GM12878 (cell line): ENCODE data around the gene PLD5. TPM values are rescaled to one million over a fixed set of nuclear protein-coding genes. Genes with fewer than 3 reads are reported as not detected.

ENCODE experiments used
- ATAC-seq: fragments of 200-7000 bp; cut with Tn5 transposase; 3 replicates; pipeline ENCODE4 v1.9.1; 2020; ENCODE audit warnings: mild to moderate bottlenecking, moderate library complexity
- BruUV-seq: library from RNA; stranded (reverse); fragments of 400-500 nt; replicated peaks from 2 replicates; lab custom pipeline; 2021; lab: Mats Ljungman, UMichigan
- CTCF ChIA-PET: fragments of 300-600 bp; sonication (Branson Sonifier 250); formaldehyde crosslinking; extraction: SDS; loops from one replicate; lab custom pipeline; 2021; ENCODE audit warnings: inconsistent platforms; lab: Yijun Ruan, JAX
- POLR2A ChIA-PET: fragments of 350-600 bp; formaldehyde crosslinking; extraction: SDS; loops from one replicate; lab custom pipeline; 2021; ENCODE audit warnings: inconsistent platforms; lab: Charles Lee
- RAD21 ChIA-PET: fragments of 300-600 bp; sonication (Branson Sonifier 250); formaldehyde crosslinking; loops from one replicate; lab custom pipeline; 2023; ENCODE audit warnings: antibody characterized with exemption; ENCODE audit not compliant: unreplicated experiment; lab: Charles Lee
- SMC1A ChIA-PET: fragments of 300-600 bp; sonication (Branson Sonifier 250); formaldehyde crosslinking; loops from one replicate; lab custom pipeline; 2023; ENCODE audit not compliant: unreplicated experiment, uncharacterized antibody; lab: Charles Lee
- DNase-seq: peaks from one replicate; pipeline ENCODE4 v3.0.0-alpha.2; 2011; ENCODE audit warnings: low read depth, low spot score
- FAIRE-seq: peaks from 3 replicates; lab custom pipeline; 2011; peaks lifted over from hg19 to GRCh38; lab: Jason Lieb, UNC
- H2AFZ ChIP-seq: 2 replicates; pipeline ENCODE4 v1.6.0; 2011; ENCODE audit warnings: low read depth, low read length, control low read depth; ENCODE audit not compliant: control insufficient read depth
- H3K27ac ChIP-seq: 2 replicates; pipeline ENCODE4 v1.5.1; 2011; ENCODE audit warnings: control low read depth; ENCODE audit not compliant: control insufficient read depth, insufficient read depth
- H3K27me3 ChIP-seq, 2 experiments: replicated peaks in 1 of 2; 2 replicates each; pipeline versions ENCODE4 v1.6.0 to v1.6.1; 2011; ENCODE audit warnings: low read length in 1 of 2; ENCODE audit not compliant: control insufficient read depth in 2 of 2, insufficient read depth in 2 of 2
- H3K36me3 ChIP-seq, 2 experiments: 2 replicates each; pipeline ENCODE4 v1.5.1; 2011; ENCODE audit warnings: low read length in 1 of 2; ENCODE audit not compliant: control insufficient read depth in 2 of 2, insufficient read depth in 2 of 2
- H3K4me1 ChIP-seq: 2 replicates; pipeline ENCODE4 v1.6.1; 2011; ENCODE audit warnings: mild to moderate bottlenecking, low read length, moderate library complexity, mixed read lengths; ENCODE audit not compliant: control insufficient read depth, insufficient read depth
- H3K4me2 ChIP-seq: 2 replicates; pipeline ENCODE4 v1.6.0; 2011; ENCODE audit warnings: control low read depth; ENCODE audit not compliant: control insufficient read depth, insufficient read depth
- H3K4me3 ChIP-seq: fragments of 200-600 bp; sonication (generic); 2 replicates; pipeline ENCODE4 v1.5.1; 2016
- H3K79me2 ChIP-seq: 2 replicates; pipeline ENCODE4 v1.6.0; 2011; ENCODE audit warnings: low read length; ENCODE audit not compliant: control insufficient read depth, insufficient read depth
- H3K9ac ChIP-seq: 2 replicates; pipeline ENCODE4 v1.8.0; 2011; ENCODE audit warnings: low read length, control low read depth, mixed read lengths; ENCODE audit not compliant: control insufficient read depth, insufficient read depth
- H3K9me3 ChIP-seq: replicated peaks from 3 replicates; pipeline ENCODE4 v1.5.1; 2011; ENCODE audit warnings: mild to moderate bottlenecking, low read length; ENCODE audit not compliant: control insufficient read depth, insufficient read depth
- H4K20me1 ChIP-seq: 2 replicates; pipeline ENCODE4 v1.6.0; 2011; ENCODE audit not compliant: control insufficient read depth, insufficient read depth
- CEBPB ChIP-seq, 2 experiments: fragments of 150-350 bp in 1 of 2; IDR thresholded peaks; 2 replicates each; pipeline ENCODE4 v1.6.1; 2012 to 2014; ENCODE audit warnings: low read depth in 2 of 2, low read length in 2 of 2, borderline replicate concordance in 1 of 2, inconsistent platforms in 1 of 2
- CHD2 ChIP-seq: IDR thresholded peaks from 2 replicates; pipeline ENCODE4 v1.6.1; 2011; ENCODE audit warnings: low read depth, low read length, improper control_type of control experiment, borderline replicate concordance
- CREB1 ChIP-seq: IDR thresholded peaks from 2 replicates; pipeline ENCODE4 v1.6.1; 2012; ENCODE audit warnings: low read depth, mild to moderate bottlenecking, inconsistent platforms
- EED ChIP-seq: sonication (generic); IDR thresholded peaks from 2 replicates; pipeline ENCODE4 v1.6.1; 2016; ENCODE audit warnings: antibody characterized with exemption, low read depth
- ELK1 ChIP-seq: IDR thresholded peaks from 2 replicates; pipeline ENCODE4 v1.6.1; 2012; ENCODE audit warnings: low read depth, low read length, improper control_type of control experiment
- HDAC6 ChIP-seq: fragments of 200-600 bp; sonication (generic); IDR thresholded peaks from one replicate; pipeline ENCODE4 v1.8.0; 2017; ENCODE audit warnings: antibody characterized with exemption; ENCODE audit not compliant: unreplicated experiment
- NR2C2 ChIP-seq: IDR thresholded peaks from 2 replicates; pipeline ENCODE4 v1.6.1; 2011; ENCODE audit warnings: borderline replicate concordance, low read depth; ENCODE audit not compliant: control insufficient read depth, insufficient read length
- SIN3A ChIP-seq: IDR thresholded peaks from 2 replicates; pipeline ENCODE4 v1.6.1; 2012; ENCODE audit warnings: low read depth, low read length, improper control_type of control experiment
- STAT3 ChIP-seq: IDR thresholded peaks from 2 replicates; pipeline ENCODE4 v1.6.1; 2011; ENCODE audit warnings: low read depth, low read length, improper control_type of control experiment
- WGBS: methylation state at CpG from one replicate; pipeline ENCODE4 v1.1.6; 2016; ENCODE audit warnings: low lambda C conversion rate; ENCODE audit not compliant: insufficient replicate concordance, insufficient coverage; ENCODE audit errors: missing lambda C conversion rate; 5-methylcytosine and 5-hydroxymethylcytosine counted together
- in situ Hi-C: fragments of 300-500 bp; cut with MboI; formaldehyde crosslinking; loops from 9 replicates; pipeline ENCODE4 v1.14.3; 2018; ENCODE audit warnings: mixed read lengths
- intact Hi-C: fragments of 100-400 bp; cut with micrococcal nuclease; formaldehyde crosslinking; loops from one replicate; pipeline ENCODE4 v1.14.2; 2022; ENCODE audit not compliant: unreplicated experiment
- polyA plus RNA-seq, 11 experiments: library from polyadenylated mRNA; depleted of rRNA in 4 of 11; unstranded in 6 of 11; stranded (reverse) in 5 of 11; fragments of >200 nt; fragmentation: Nextera tagmentation in 4 of 11; fragmentation: Illumina TruSeq in 1 of 11; extraction: Ambion mirVana in 4 of 11; extraction: Trizol in 1 of 11; gene quantifications; 1 replicate in 1 of 11; 2 replicates in 10 of 11; pipeline versions ENCODE4 v1.2.1 to v1.2.3, GENCODE V29; 2011 to 2016; ENCODE audit warnings: inconsistent platforms in 2 of 11, missing spikeins in 2 of 11, low read depth in 1 of 11
- total RNA-seq, 4 experiments: library from RNA; depleted of rRNA in 3 of 4; stranded (reverse); fragments of >200 nt in 3 of 4; fragmentation: Illumina TruSeq in 1 of 4; extraction: Trizol in 1 of 4; gene quantifications; 2 replicates each; pipeline versions ENCODE4 v1.2.1 to v1.2.3, GENCODE V29; 2013 to 2021
- TF ChIP-seq, protein P1 (sequence below): fragments of 450-650 bp; IDR thresholded peaks from 2 replicates; pipeline ENCODE4 v1.6.1; 2017; ENCODE audit warnings: mild to moderate bottlenecking, moderate library complexity

PLD5 gene
- total and polyA plus RNA-seq, 10 of the 15 experiments (the other 5 are each of a cell fraction or from before 2014, with no cell fraction given): not detected

GRCh38 chr1:242199776-242200458, 324.6 kb downstream of the PLD5 start:
- no peak for FAIRE-seq
- no peaks in the 10 kb centered on the region for H3K36me3 ChIP-seq
- CTCF ChIA-PET: no interaction called here
- no peaks in the 10 kb centered on the region for H3K9me3 ChIP-seq
- TF ChIP-seq STAT3 (no peak), CREB1 (no peak), CHD2 (no peak), ELK1 (no peak), CEBPB (IDR thresholded peaks at IDR 0.05; ENCODE audit: borderline replicate concordance in 1 of 2, low read depth in 2 of 2, low read length in 2 of 2) (no peak), HDAC6 (no peak), NR2C2 (no peak), EED (no peak), SIN3A (no peak)
- TF ChIP-seq, protein P1, sequence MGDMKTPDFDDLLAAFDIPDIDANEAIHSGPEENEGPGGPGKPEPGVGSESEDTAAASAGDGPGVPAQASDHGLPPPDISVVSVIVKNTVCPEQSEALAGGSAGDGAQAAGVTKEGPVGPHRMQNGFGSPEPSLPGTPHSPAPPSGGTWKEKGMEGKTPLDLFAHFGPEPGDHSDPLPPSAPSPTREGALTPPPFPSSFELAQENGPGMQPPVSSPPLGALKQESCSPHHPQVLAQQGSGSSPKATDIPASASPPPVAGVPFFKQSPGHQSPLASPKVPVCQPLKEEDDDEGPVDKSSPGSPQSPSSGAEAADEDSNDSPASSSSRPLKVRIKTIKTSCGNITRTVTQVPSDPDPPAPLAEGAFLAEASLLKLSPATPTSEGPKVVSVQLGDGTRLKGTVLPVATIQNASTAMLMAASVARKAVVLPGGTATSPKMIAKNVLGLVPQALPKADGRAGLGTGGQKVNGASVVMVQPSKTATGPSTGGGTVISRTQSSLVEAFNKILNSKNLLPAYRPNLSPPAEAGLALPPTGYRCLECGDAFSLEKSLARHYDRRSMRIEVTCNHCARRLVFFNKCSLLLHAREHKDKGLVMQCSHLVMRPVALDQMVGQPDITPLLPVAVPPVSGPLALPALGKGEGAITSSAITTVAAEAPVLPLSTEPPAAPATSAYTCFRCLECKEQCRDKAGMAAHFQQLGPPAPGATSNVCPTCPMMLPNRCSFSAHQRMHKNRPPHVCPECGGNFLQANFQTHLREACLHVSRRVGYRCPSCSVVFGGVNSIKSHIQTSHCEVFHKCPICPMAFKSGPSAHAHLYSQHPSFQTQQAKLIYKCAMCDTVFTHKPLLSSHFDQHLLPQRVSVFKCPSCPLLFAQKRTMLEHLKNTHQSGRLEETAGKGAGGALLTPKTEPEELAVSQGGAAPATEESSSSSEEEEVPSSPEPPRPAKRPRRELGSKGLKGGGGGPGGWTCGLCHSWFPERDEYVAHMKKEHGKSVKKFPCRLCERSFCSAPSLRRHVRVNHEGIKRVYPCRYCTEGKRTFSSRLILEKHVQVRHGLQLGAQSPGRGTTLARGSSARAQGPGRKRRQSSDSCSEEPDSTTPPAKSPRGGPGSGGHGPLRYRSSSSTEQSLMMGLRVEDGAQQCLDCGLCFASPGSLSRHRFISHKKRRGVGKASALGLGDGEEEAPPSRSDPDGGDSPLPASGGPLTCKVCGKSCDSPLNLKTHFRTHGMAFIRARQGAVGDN: no peak
- no peaks in the 10 kb centered on the region for H3K4me1 ChIP-seq
- BruUV-seq: no TSS peak
- no peak overlapping the region for H3K4me2 ChIP-seq
- no peaks in the 10 kb centered on the region for H4K20me1 ChIP-seq
- in situ Hi-C loops (no loop called here), intact Hi-C loops (no loop called here)
- no peak overlapping the region for H3K4me3 ChIP-seq
- SMC1A ChIA-PET: no interaction called here
- no peaks in the 10 kb centered on the region for H3K79me2 ChIP-seq
- RAD21 ChIA-PET: no interaction called here
- no peak overlapping the region for H3K9ac ChIP-seq
- 52% methylated on average over 8 of the region's 8 CpGs for WGBS
- ATAC-seq: no peak
- no peak overlapping the region for H3K27ac ChIP-seq
- no peaks in the 10 kb centered on the region; a peak in 1 of 4 replicates for H3K27me3 ChIP-seq
- DNase-seq: no peak
- POLR2A ChIA-PET: no interaction called here
- H2AFZ ChIP-seq: no peak overlapping the region
